MM.1S (cell line): ENCODE results near the gene ABCB7.
A peak's percentile ranks its signal among the peaks of the same experiment; 100 is the strongest.

Source experiments
- DNase-seq: peaks from one replicate; pipeline ENCODE4 v3.0.0-alpha.2; 2015
- H2AFZ ChIP-seq: fragments of 300-600 bp; sonication (generic); 2 replicates; pipeline ENCODE4 v1.6.0; 2016; ENCODE audit warnings: antibody characterized with exemption, low read length
- H3F3A ChIP-seq: fragments of 300-600 bp; sonication (generic); 2 replicates; pipeline ENCODE4 v1.6.1; 2016; ENCODE audit warnings: mild to moderate bottlenecking, antibody characterized with exemption, low read length, moderate library complexity, mixed read lengths; ENCODE audit not compliant: insufficient read depth
- H3K27ac ChIP-seq: fragments of 300-600 bp; sonication (generic); 2 replicates; pipeline ENCODE4 v1.5.1; 2016; ENCODE audit warnings: mild to moderate bottlenecking, low read length
- H3K27me3 ChIP-seq: fragments of 300-600 bp; sonication (generic); replicated peaks from 2 replicates; pipeline ENCODE4 v1.6.0; 2016; ENCODE audit warnings: low read length; ENCODE audit not compliant: insufficient read depth
- H3K36me3 ChIP-seq: fragments of 300-600 bp; sonication (generic); replicated peaks from 2 replicates; pipeline ENCODE4 v1.6.1; 2016; ENCODE audit warnings: mild to moderate bottlenecking, low read length, mixed read lengths; ENCODE audit not compliant: insufficient read depth
- H3K4me1 ChIP-seq: fragments of 300-600 bp; sonication (generic); 2 replicates; pipeline ENCODE4 v1.6.1; 2016; ENCODE audit warnings: low read length, mixed read lengths
- H3K4me2 ChIP-seq: fragments of 300-600 bp; sonication (generic); 2 replicates; pipeline ENCODE4 v1.6.0; 2016; ENCODE audit warnings: low read depth, low read length
- H3K4me3 ChIP-seq: fragments of 300-600 bp; sonication (generic); 2 replicates; pipeline ENCODE4 v1.5.1; 2016; ENCODE audit warnings: low read length, mixed read lengths
- H3K79me2 ChIP-seq: fragments of 300-600 bp; sonication (generic); 2 replicates; pipeline ENCODE4 v1.6.1; 2016; ENCODE audit warnings: mixed run types, low read length, mixed read lengths
- H3K9ac ChIP-seq: fragments of 300-600 bp; sonication (generic); 2 replicates; pipeline ENCODE4 v1.6.1; 2016; ENCODE audit warnings: low read length, mixed read lengths
- H3K9me2 ChIP-seq: fragments of 300-600 bp; sonication (generic); replicated peaks from 2 replicates; pipeline ENCODE4 v1.6.1; 2016; ENCODE audit warnings: mild to moderate bottlenecking, low read length, mixed read lengths; ENCODE audit not compliant: insufficient read depth
- H3K9me3 ChIP-seq: fragments of 300-600 bp; sonication (generic); replicated peaks from 2 replicates; pipeline ENCODE4 v1.6.1; 2016; ENCODE audit warnings: mild to moderate bottlenecking, low read length, mixed read lengths; ENCODE audit not compliant: insufficient read depth
- H4K20me1 ChIP-seq: fragments of 300-600 bp; sonication (generic); 2 replicates; pipeline ENCODE4 v1.6.1; 2016; ENCODE audit warnings: mild to moderate bottlenecking, low read length, moderate library complexity, mixed read lengths; ENCODE audit not compliant: insufficient read depth
- EZH2 ChIP-seq: fragments of 300-600 bp; sonication (generic); optimal IDR thresholded peaks from 2 replicates; pipeline ENCODE3; 2017; ENCODE audit warnings: low read depth, mild to moderate bottlenecking, antibody characterized with exemption, low read length, mixed read lengths
- EZH2phosphoT487 ChIP-seq: fragments of 300-600 bp; sonication (generic); IDR thresholded peaks from 2 replicates; pipeline ENCODE4 v1.6.1; 2018; ENCODE audit warnings: antibody characterized with exemption, low read length
- TF ChIP-seq, protein P1 (sequence below): fragments of 300-600 bp; sonication (generic); IDR thresholded peaks from 2 replicates; pipeline ENCODE4 v1.5.1; 2016; ENCODE audit warnings: antibody characterized with exemption, low read length, mixed read lengths

The ABCB7 gene

DNA sequence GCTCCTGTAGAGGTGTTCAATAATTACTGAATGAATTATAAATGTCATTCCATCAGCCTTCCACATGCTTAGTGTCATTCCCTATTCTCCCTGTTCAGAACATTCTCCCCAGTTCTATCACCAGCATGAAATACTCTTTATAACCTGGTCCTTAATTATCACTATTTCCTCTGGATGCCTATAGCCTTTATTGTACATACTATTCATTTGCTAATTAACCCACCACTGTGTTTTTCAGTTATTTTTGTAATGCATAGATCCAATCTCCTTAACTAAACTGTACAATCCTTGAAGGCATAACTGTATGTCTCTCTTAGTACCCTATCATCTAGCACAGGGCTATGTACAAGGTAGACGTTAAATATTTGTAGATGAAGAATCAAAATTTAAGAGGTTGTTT lies 1.2 kb downstream of the ABCB7 start:
- H3K9ac ChIP-seq, result peak overlapping the region; percentile 75; the same call in 1 of the 2 replicates
- TF ChIP-seq, protein P1, sequence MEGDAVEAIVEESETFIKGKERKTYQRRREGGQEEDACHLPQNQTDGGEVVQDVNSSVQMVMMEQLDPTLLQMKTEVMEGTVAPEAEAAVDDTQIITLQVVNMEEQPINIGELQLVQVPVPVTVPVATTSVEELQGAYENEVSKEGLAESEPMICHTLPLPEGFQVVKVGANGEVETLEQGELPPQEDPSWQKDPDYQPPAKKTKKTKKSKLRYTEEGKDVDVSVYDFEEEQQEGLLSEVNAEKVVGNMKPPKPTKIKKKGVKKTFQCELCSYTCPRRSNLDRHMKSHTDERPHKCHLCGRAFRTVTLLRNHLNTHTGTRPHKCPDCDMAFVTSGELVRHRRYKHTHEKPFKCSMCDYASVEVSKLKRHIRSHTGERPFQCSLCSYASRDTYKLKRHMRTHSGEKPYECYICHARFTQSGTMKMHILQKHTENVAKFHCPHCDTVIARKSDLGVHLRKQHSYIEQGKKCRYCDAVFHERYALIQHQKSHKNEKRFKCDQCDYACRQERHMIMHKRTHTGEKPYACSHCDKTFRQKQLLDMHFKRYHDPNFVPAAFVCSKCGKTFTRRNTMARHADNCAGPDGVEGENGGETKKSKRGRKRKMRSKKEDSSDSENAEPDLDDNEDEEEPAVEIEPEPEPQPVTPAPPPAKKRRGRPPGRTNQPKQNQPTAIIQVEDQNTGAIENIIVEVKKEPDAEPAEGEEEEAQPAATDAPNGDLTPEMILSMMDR, result no peak
- no peak for TF ChIP-seq EZH2
- no peak for TF ChIP-seq EZH2phosphoT487
- H3K36me3 ChIP-seq, result no peaks in the 10 kb centered on the region
- H3K9me3 ChIP-seq, result no peaks in the 10 kb centered on the region
- DNase-seq, result no peak
- no peak overlapping the region for H2AFZ ChIP-seq
- H3K4me1 ChIP-seq, result no peaks in the 10 kb centered on the region
- peaks cover 40% of the 10 kb centered on the region for H3K79me2 ChIP-seq
- H3F3A ChIP-seq, result no peaks in the 10 kb centered on the region
- H4K20me1 ChIP-seq, result no peaks in the 10 kb centered on the region
- H3K27ac ChIP-seq, result no peak overlapping the region
- H3K9me2 ChIP-seq, result no peaks in the 10 kb centered on the region
- H3K4me2 ChIP-seq, result peak overlapping the region; percentile 75
- peak overlapping the region; percentile 77; the same call in 1 of the 2 replicates for H3K4me3 ChIP-seq
- H3K27me3 ChIP-seq, result no peaks in the 10 kb centered on the region

GRCh38 chrX:75151827-75152592 lies 4.1 kb downstream of the ABCB7 start:
- Histone ChIP-seq H3K9me2 (no peaks in the 10 kb centered on the region), H3K36me3 (no peaks in the 10 kb centered on the region), H3K27me3 (no peaks in the 10 kb centered on the region), H3K4me1 (no peaks in the 10 kb centered on the region), H3K9ac (no peak overlapping the region), H2AFZ (no peak overlapping the region), H3K27ac (no peak overlapping the region), H3K79me2 (peaks cover 60% of the 10 kb centered on the region), H3K4me3 (no peak overlapping the region), H3K4me2 (no peak overlapping the region), H3K9me3 (no peaks in the 10 kb centered on the region), H4K20me1 (no peaks in the 10 kb centered on the region), H3F3A (no peaks in the 10 kb centered on the region)
- no peak for TF ChIP-seq EZH2
- TF ChIP-seq EZH2phosphoT487, result no peak
- TF ChIP-seq, protein P1, result no peak
- DNase-seq, result no peak

GRCh38 chrX:75149654-75150053 lies 6.4 kb downstream of the ABCB7 start:
- Histone ChIP-seq H3K9ac (no peak overlapping the region), H3K27me3 (no peaks in the 10 kb centered on the region), H2AFZ (no peak overlapping the region), H3K4me1 (no peaks in the 10 kb centered on the region), H4K20me1 (no peaks in the 10 kb centered on the region), H3K9me2 (no peaks in the 10 kb centered on the region), H3K36me3 (no peaks in the 10 kb centered on the region), H3K4me2 (no peak overlapping the region), H3F3A (no peaks in the 10 kb centered on the region), H3K27ac (no peak overlapping the region), H3K4me3 (no peak overlapping the region), H3K79me2 (peaks cover 68% of the 10 kb centered on the region), H3K9me3 (no peaks in the 10 kb centered on the region)
- TF ChIP-seq EZH2 (no peak), EZH2phosphoT487 (no peak)
- no peak for DNase-seq

DNA sequence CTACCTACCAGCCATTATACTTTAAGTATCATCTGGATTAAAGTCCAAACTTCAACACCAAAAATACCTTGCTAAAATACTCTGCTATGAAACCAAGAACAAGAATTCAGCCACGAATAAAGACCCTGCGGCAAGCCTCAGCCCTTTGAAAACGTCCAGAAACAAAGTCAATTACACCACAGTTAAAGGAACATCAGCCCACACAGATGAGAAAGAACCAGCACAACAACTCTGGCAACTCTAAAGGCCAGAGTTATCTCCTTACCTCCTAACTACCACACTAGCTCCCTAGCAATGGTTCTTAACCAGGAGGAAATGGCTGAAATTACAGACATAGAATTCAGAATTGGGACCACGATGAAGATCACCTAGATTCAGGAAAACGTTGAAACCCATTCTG lies 23.4 kb downstream of the ABCB7 start:
- H3K27ac ChIP-seq, result no peak overlapping the region
- no peak for TF ChIP-seq EZH2
- TF ChIP-seq, protein P1, result no peak
- no peak for TF ChIP-seq EZH2phosphoT487
- no peaks in the 10 kb centered on the region for H3K27me3 ChIP-seq
- H4K20me1 ChIP-seq, result no peaks in the 10 kb centered on the region
- H3K36me3 ChIP-seq, result no peaks in the 10 kb centered on the region
- H3K79me2 ChIP-seq, result peaks cover 47% of the 10 kb centered on the region
- no peak overlapping the region for H2AFZ ChIP-seq
- H3K9me2 ChIP-seq, result no peaks in the 10 kb centered on the region
- no peak overlapping the region for H3K9ac ChIP-seq
- no peak overlapping the region for H3K4me2 ChIP-seq
- H3K4me3 ChIP-seq, result no peak overlapping the region
- H3F3A ChIP-seq, result no peaks in the 10 kb centered on the region
- H3K9me3 ChIP-seq, result no peaks in the 10 kb centered on the region
- H3K4me1 ChIP-seq, result no peaks in the 10 kb centered on the region
- no peak for DNase-seq
